ENCODE measurements around the gene SPATS1. TPM values are rescaled to one million over a fixed set of nuclear protein-coding genes. Genes with fewer than 3 reads are reported as not detected.

SPATS1 gene, protein sequence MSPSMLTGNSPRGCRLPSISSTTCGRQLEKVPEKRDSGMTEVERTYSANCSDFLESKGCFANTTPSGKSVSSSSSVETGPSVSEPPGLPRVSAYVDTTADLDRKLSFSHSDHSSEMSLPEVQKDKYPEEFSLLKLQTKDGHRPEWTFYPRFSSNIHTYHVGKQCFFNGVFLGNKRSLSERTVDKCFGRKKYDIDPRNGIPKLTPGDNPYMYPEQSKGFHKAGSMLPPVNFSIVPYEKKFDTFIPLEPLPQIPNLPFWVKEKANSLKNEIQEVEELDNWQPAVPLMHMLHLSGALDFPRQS
- total RNA-seq (2022) = not detected in 2 replicates
- Bru-seq, nascent RNA = not detected
- not detected for BruChase-seq, experiment 1, labeled RNA remaining after a 6-hour chase
- BruChase-seq, experiment 2, labeled RNA remaining after a 2-hour chase = not detected
- long read RNA-seq = 0 reads

DNA sequence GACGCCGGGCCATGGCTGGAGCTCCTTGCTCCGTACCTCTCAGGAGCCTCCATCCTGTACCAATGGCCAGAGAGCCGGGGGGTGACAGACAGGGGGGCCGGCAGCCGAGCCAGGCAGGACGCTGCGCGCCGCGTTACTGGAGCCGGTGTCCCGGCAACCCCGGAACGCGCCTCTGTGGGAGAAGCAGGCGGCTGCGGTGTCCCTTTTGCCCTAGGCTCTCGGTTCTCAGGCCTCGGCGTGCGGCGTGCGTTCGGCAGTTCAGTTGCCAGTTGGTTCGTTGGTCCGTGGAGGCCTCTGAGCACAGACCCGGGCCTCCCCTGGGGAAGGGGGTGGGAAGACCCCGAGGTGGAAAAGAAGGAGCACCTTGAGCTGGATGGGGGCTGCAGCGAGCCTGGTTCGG is at the start of gene SPATS1:
Gene SPATS1 (plus strand): TSS at position 162 of the 400 bp plus-strand sequence. CDS start 446 bp downstream, outside the sequence.
- H3K9me3 Mint-ChIP-seq (ENCODE audit: unreplicated experiment) = no peaks in the 10 kb centered on the region
- POLR2A ChIA-PET = no interaction called here
- no peak for DNase-seq (ENCODE audit: unreplicated experiment)
- no TSS peak for BruUV-seq (replicated peaks)
- CTCF ChIA-PET = interaction anchor here (1.3 to 2.1 kb wide), 3 partner anchors 29 to 74 kb away, joined by 4 to 6 read pairs (median 5); partner anchors contain the start of gene AARS2
- H3K27me3 Mint-ChIP-seq (ENCODE audit: insufficient read depth, unreplicated experiment) = peaks cover 40% of the 10 kb centered on the region
- no peak within 1 kb of the TSS for H3K27ac Mint-ChIP-seq (ENCODE audit: low read depth, unreplicated experiment)
- TF ChIP-seq, protein P1, sequence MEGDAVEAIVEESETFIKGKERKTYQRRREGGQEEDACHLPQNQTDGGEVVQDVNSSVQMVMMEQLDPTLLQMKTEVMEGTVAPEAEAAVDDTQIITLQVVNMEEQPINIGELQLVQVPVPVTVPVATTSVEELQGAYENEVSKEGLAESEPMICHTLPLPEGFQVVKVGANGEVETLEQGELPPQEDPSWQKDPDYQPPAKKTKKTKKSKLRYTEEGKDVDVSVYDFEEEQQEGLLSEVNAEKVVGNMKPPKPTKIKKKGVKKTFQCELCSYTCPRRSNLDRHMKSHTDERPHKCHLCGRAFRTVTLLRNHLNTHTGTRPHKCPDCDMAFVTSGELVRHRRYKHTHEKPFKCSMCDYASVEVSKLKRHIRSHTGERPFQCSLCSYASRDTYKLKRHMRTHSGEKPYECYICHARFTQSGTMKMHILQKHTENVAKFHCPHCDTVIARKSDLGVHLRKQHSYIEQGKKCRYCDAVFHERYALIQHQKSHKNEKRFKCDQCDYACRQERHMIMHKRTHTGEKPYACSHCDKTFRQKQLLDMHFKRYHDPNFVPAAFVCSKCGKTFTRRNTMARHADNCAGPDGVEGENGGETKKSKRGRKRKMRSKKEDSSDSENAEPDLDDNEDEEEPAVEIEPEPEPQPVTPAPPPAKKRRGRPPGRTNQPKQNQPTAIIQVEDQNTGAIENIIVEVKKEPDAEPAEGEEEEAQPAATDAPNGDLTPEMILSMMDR (IDR thresholded peaks at IDR 0.05; ENCODE audit: unreplicated experiment) = no peak
- no peaks in the 10 kb centered on the region for H3K4me1 Mint-ChIP-seq (ENCODE audit: insufficient read depth, unreplicated experiment)
- H3K36me3 Mint-ChIP-seq (ENCODE audit: insufficient read depth, unreplicated experiment) = no peaks in the 10 kb centered on the region
- no peak within 1 kb of the TSS for H3K4me3 Mint-ChIP-seq (ENCODE audit: unreplicated experiment)
- intact Hi-C loops (cut with micrococcal nuclease) = no loop called here

DNA sequence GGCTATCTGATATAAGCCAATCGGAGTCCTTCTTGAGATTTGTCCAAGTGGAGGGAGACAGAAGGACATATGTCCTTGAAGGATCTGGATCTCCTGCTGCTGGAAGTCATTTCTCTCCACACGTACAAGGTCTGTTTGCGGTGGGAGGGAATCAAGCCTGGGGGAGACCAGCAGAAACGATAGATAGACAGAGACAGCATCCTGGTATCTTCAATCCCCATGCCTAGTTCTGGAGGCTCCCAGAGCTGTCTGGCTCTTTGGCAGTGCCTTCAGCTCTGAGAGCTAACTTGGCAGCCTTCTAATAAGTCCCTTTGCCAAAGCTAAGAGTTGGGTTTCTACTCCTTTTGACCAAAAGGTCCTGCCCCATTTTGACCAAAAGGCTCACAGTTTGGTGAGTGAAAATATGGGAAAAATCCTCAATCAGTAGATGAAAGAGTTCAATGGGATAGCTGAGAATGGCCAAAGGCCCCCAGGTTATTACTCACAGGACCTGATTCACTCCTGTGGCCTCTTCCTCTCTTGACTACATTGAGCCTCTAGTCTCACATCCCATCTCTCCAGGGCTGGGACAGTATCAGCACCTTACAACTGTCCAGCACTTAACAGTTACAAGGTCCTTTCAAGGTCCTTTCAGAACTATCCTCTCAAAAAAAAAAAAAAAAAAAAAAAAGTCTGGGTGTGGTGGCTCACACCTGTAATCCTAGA is 49.6 kb upstream of the SPATS1 start:
- no peak overlapping the region for H3K4me3 Mint-ChIP-seq (ENCODE audit: unreplicated experiment)
- no peak for DNase-seq (ENCODE audit: unreplicated experiment)
- H3K27ac Mint-ChIP-seq (ENCODE audit: low read depth, unreplicated experiment) = no peak overlapping the region
- TF ChIP-seq, protein P1 (IDR thresholded peaks at IDR 0.05; ENCODE audit: unreplicated experiment) = no peak
- intact Hi-C loops (cut with micrococcal nuclease) = no loop called here
- H3K36me3 Mint-ChIP-seq (ENCODE audit: insufficient read depth, unreplicated experiment) = peaks cover 15% of the 10 kb centered on the region
- ChIA-PET POLR2A (interaction anchor here (0.7 kb wide), 1 partner anchor 17 kb away, joined by 3 read pairs; no protein-coding TSS in a partner anchor), CTCF (interaction anchor here (0.6 to 1.3 kb wide), 4 partner anchors 18 to 45 kb away, joined by 3 to 5 read pairs (median 3); partner anchors contain the start of gene AARS2)
- H3K4me1 Mint-ChIP-seq (ENCODE audit: insufficient read depth, unreplicated experiment) = peaks cover 1% of the 10 kb centered on the region
- peaks cover 67% of the 10 kb centered on the region for H3K27me3 Mint-ChIP-seq (ENCODE audit: insufficient read depth, unreplicated experiment)
- no peaks in the 10 kb centered on the region for H3K9me3 Mint-ChIP-seq (ENCODE audit: unreplicated experiment)
- BruUV-seq (replicated peaks) = no TSS peak

DNA sequence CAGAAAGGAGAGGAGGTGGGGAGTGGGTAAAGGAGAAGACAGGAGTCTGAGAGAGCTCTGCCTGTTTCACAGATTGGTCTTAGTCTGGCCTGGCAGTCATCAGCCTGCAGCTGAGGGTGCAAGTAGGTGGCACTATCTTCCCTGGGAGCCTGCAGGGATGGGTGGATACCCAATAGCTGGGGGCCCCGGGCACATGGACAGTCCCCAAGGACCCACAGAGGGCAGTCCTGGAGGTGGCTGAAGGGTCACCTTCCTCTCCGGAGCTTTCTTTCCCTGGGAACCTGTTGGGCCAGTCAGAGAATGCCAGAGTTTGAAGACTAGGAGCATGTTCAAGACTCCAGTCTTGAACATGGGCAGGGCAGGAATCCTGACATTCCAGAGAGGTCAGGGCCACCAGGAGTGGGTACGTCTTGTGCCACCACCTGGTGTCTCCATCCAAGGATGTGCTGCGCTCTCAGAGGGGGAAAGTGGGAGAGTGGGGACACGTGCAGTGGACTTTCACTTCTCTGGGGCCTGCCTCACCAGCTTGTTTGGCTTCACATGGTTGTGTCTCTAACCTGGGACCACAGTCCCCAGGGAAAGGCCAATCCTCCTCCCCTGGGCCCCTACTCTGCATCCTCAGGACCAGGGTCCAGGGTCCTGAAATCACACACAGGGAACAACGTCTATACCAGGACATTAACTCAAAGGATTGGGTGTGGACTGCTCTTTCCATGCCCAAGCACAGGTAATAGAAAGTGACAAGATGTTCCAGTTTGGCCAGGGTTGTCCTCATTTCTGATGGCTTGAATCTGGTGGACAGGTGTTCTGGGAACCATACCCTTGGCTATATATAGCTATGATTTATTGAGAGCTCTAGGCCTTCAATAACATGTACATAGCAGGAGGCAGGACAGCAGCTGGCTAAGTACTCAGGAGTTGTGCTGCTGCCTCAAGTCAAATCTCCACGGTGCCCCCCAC is 47.3 kb upstream of the SPATS1 start:
- Mint-ChIP-seq H3K27ac (ENCODE audit: low read depth, unreplicated experiment) (no peak overlapping the region), H3K4me1 (ENCODE audit: insufficient read depth, unreplicated experiment) (peaks cover 4% of the 10 kb centered on the region), H3K27me3 (ENCODE audit: insufficient read depth, unreplicated experiment) (peaks cover 50% of the 10 kb centered on the region), H3K9me3 (ENCODE audit: unreplicated experiment) (no peaks in the 10 kb centered on the region), H3K36me3 (ENCODE audit: insufficient read depth, unreplicated experiment) (peaks cover 23% of the 10 kb centered on the region), H3K4me3 (ENCODE audit: unreplicated experiment) (no peak overlapping the region)
- BruUV-seq (replicated peaks) = no TSS peak
- TF ChIP-seq, protein P1 (IDR thresholded peaks at IDR 0.05; ENCODE audit: unreplicated experiment) = no peak
- ChIA-PET CTCF (interaction anchor here (0.7 to 1.5 kb wide), 5 partner anchors 9 to 41 kb away, joined by 3 to 5 read pairs (median 3); no protein-coding TSS in a partner anchor), POLR2A (interaction anchor here (0.6 to 2.0 kb wide), 6 partner anchors 11 to 509 kb away, joined by 3 to 6 read pairs (median 4); partner anchors contain the start of gene AARS2)
- intact Hi-C loops (cut with micrococcal nuclease) = no loop called here
- DNase-seq (ENCODE audit: unreplicated experiment) = no peak

Measured in MCF 10A (cell line).